GM21390 (cell line): Measurements from ENCODE around the gene PDE9A.
"Not testable (repeated sequence)": the region's sequence is repeated elsewhere in the genome, so short reads cannot be mapped to it uniquely, and the experiment has no call there.

ENCODE experiments used
- ATAC-seq: cut with Tn5 transposase; IDR thresholded peaks from one replicate; pipeline ENCODE4 v1.9.1; 2021; ENCODE audit not compliant: unreplicated experiment

PDE9A gene

GRCh38 chr21:42785666-42786427, 132.4 kb downstream of the PDE9A start:
- ATAC-seq, result no peak

GRCh38 chr21:42786884-42787283, 133.5 kb downstream of the PDE9A start:
- ATAC-seq, result no peak

GRCh38 chr21:42787613-42788012, 134.2 kb downstream of the PDE9A start:
- ATAC-seq, result no peak

- ATAC-seq, result no peak
These were observed 137.2 kb downstream of the PDE9A start for GRCh38 chr21:42790520-42791065.

- no peak for ATAC-seq
These were observed 140.4 kb downstream of the PDE9A start for GRCh38 chr21:42793774-42794173.

- no peak for ATAC-seq
These were observed 141.1 kb downstream of the PDE9A start for GRCh38 chr21:42794551-42794950.

GRCh38 chr21:42796327-42797062, 143.1 kb downstream of the PDE9A start:
- ATAC-seq, result no peak

- ATAC-seq, result no peak
These were observed 144.1 kb downstream of the PDE9A start for GRCh38 chr21:42797522-42797921.

GRCh38 chr21:42798106-42798505, 144.7 kb downstream of the PDE9A start:
- ATAC-seq, result no peak

- no peak for ATAC-seq
These were observed 146.1 kb downstream of the PDE9A start for GRCh38 chr21:42799516-42799915.

GRCh38 chr21:42799948-42800347, 146.5 kb downstream of the PDE9A start:
- ATAC-seq, result no peak

GRCh38 chr21:42801616-42802015, 148.2 kb downstream of the PDE9A start:
- ATAC-seq, result not testable (repeated sequence)

GRCh38 chr21:42806509-42807140, 153.2 kb downstream of the PDE9A start:
- no peak for ATAC-seq

GRCh38 chr21:42807293-42807895, 154.0 kb downstream of the PDE9A start:
- not testable (repeated sequence) for ATAC-seq

GRCh38 chr21:42807938-42808613, 154.7 kb downstream of the PDE9A start:
- ATAC-seq, result no peak

- ATAC-seq, result no peak
These were observed 155.8 kb downstream of the PDE9A start for GRCh38 chr21:42809171-42809570.

- ATAC-seq, result no peak
These were observed 156.4 kb downstream of the PDE9A start for GRCh38 chr21:42809577-42810475.

GRCh38 chr21:42811960-42812359, 158.5 kb downstream of the PDE9A start:
- ATAC-seq, result no peak

- ATAC-seq, result not testable (repeated sequence)
These were observed 159.3 kb downstream of the PDE9A start for GRCh38 chr21:42812528-42813241.
